SK-N-MC (cell line): Measurements from ENCODE around the gene FAM199X.

Experiments
- DNase-seq: peaks from one replicate; pipeline ENCODE4 v3.0.0-alpha.2; 2011; ENCODE audit warnings: low read depth, low spot score
- H3K27ac ChIP-seq: fragments of 200-600 bp; sonication (generic); 2 replicates; pipeline ENCODE4 v1.5.1; 2016; ENCODE audit warnings: mixed run types
- H3K36me3 ChIP-seq: fragments of 200-600 bp; sonication (generic); 2 replicates; pipeline ENCODE4 v1.6.1; 2017; ENCODE audit warnings: antibody characterized with exemption, low read length, mixed read lengths; ENCODE audit not compliant: insufficient read depth
- H3K4me3 ChIP-seq: fragments of 200-600 bp; sonication (generic); 2 replicates; pipeline ENCODE4 v1.5.1; 2016
- H3K9ac ChIP-seq: fragments of 200-600 bp; sonication (generic); 2 replicates; pipeline ENCODE4 v1.8.0; 2017; ENCODE audit warnings: mixed run types, mixed read lengths; ENCODE audit not compliant: insufficient read length
- H3K9me3 ChIP-seq: fragments of 200-600 bp; sonication (generic); 2 replicates; pipeline ENCODE4 v1.6.1; 2017; ENCODE audit warnings: low read depth, mild to moderate bottlenecking, antibody characterized with exemption, low read length, moderate library complexity, mixed read lengths
- EZH2 ChIP-seq: fragments of 200-600 bp; sonication (generic); IDR thresholded peaks from one replicate; pipeline ENCODE4 v1.6.1; 2017; ENCODE audit warnings: antibody characterized with exemption
- FOXP2 ChIP-seq: optimal IDR thresholded peaks from 2 replicates; pipeline ENCODE3; 2011; ENCODE audit warnings: mild to moderate bottlenecking, moderate library complexity; ENCODE audit not compliant: insufficient read depth; ENCODE audit errors: extremely low read length, control extremely low read depth
- POLR2AphosphoS5 ChIP-seq: IDR thresholded peaks from 2 replicates; pipeline ENCODE4 v1.6.1; 2012; ENCODE audit warnings: mild to moderate bottlenecking, low read depth, low read length, borderline replicate concordance

The FAM199X gene

DNA sequence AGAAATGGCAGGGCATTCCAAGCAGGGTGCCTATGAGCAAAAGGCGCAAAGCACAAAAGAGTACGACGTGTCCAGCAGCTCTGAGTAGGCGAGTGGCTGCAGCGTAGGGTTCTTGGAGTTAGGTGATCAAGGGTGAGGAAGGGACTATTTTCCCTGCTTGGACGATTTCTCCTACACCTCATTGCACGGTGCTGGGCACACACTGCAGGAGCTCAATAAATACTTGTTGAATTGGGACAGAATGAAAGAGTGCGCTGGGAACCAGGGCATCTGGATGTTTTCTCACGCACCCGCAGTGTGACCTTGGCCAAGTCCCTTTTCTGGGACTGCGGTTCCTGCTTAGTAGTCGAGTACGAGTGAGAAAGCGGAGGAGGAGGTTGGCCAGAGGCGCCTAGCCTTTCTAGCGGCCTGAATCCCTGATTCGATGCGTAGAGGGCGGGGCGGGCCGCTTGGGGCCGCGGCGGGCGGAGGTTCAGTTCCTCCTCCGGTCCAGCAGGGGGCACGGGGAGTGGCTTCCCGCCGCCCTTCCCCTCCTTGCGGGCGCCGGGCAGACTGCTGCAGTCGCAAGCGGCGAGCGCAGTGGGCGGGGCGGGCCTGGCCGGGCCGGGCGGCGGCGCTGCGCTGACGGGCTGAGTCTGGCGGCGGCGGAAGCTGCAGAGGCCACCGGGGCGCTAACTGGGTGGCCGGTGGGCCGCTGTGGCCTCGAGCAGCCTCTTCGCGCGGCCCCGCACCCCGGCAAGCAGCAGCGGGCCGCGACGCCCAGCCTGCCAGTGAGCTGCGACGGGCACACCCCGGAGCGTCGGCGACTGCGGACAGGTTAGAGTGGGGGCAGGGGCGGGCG lies at the start of gene FAM199X:
TSS of gene FAM199X (plus strand) at position 560 of the 841 bp plus-strand sequence. CDS start 333 bp downstream, outside the sequence.
- peak; percentile 49 for TF ChIP-seq POLR2AphosphoS5
- TF ChIP-seq EZH2 = no peak
- Histone ChIP-seq H3K9ac (peak within 1 kb of the TSS; percentile 68), H3K4me3 (peak within 1 kb of the TSS; percentile 81), H3K36me3 (no peaks in the 10 kb centered on the region), H3K27ac (no peak within 1 kb of the TSS), H3K9me3 (no peaks in the 10 kb centered on the region)
- DNase-seq = no peak

DNA sequence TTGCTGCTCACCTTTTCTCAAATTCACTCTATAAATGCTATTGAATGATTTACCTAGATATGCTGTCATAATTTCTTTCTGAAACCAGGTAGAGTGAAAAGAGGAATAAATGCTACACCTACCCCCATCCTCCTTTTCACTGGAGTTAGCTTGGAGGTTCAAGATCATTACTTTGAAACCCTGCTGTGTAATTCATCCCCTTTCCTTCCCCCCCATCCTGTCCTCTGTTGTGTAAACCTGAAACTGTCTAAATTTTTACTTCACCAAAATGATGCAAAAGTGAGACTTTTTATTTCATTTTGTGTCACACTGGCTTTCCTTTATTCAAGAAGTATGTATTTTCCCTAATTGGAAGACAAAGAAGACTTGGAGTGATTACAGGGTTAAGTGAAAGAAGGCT lies 48.5 kb upstream of the FAM199X start:
- no peak for TF ChIP-seq FOXP2
- no peak for TF ChIP-seq POLR2AphosphoS5
- no peak for TF ChIP-seq EZH2
- H3K36me3 ChIP-seq = no peaks in the 10 kb centered on the region
- no peak overlapping the region for H3K9ac ChIP-seq
- no peak overlapping the region for H3K27ac ChIP-seq
- H3K4me3 ChIP-seq = no peak overlapping the region
- H3K9me3 ChIP-seq = no peaks in the 10 kb centered on the region
- DNase-seq = no peak

DNA sequence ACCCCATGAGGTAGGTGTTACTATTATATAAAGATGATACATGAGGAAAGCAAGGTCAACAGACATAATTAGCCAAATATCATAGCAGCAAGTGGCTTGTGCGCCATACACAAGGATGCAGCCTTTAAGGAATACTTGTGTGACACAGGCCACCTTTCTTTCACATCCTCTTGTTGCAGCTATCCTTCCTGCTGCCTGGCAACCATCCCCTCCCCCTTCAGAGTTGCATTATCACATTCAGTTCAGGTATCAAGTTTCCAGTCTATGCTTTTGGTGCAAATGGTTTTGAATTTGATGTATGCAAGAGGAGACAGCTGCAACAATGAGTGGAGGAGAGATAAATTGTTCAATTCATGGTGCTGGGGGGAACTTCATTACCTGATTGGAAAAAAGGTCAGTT lies 47.5 kb upstream of the FAM199X start:
- H3K36me3 ChIP-seq = no peaks in the 10 kb centered on the region
- TF ChIP-seq POLR2AphosphoS5 (no peak), FOXP2 (no peak), EZH2 (no peak)
- H3K4me3 ChIP-seq = no peak overlapping the region
- no peak overlapping the region for H3K27ac ChIP-seq
- H3K9ac ChIP-seq = no peak overlapping the region
- no peaks in the 10 kb centered on the region for H3K9me3 ChIP-seq
- no peak for DNase-seq

- no peaks in the 10 kb centered on the region for H3K36me3 ChIP-seq
- TF ChIP-seq POLR2AphosphoS5 (no peak), FOXP2 (no peak), EZH2 (no peak)
- H3K9me3 ChIP-seq = no peaks in the 10 kb centered on the region
- H3K27ac ChIP-seq = no peak overlapping the region
- H3K9ac ChIP-seq = no peak overlapping the region
- H3K4me3 ChIP-seq = no peak overlapping the region
- DNase-seq = no peak
Measured at GRCh38 chrX:104122829-104123228, 43.4 kb upstream of the FAM199X start.

DNA sequence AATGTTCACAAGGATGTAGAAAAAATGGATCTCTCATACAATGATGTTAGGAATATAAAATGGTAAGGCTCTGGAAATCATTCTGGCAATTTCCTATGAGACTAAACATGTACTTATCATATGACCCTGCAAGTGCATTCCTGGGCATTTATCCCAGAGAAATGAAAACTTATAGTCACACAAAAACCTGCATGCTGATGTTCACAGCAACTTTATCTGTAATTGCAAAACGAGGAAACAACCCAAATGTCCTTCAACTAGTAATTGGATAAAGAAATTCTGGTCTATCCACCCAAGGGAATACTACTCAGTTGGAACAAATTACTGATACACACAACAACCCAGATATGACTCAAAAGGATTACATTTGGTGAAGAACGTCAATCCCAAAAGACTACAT lies 39.4 kb upstream of the FAM199X start:
- TF ChIP-seq EZH2 (no peak), POLR2AphosphoS5 (no peak), FOXP2 (no peak)

DNA sequence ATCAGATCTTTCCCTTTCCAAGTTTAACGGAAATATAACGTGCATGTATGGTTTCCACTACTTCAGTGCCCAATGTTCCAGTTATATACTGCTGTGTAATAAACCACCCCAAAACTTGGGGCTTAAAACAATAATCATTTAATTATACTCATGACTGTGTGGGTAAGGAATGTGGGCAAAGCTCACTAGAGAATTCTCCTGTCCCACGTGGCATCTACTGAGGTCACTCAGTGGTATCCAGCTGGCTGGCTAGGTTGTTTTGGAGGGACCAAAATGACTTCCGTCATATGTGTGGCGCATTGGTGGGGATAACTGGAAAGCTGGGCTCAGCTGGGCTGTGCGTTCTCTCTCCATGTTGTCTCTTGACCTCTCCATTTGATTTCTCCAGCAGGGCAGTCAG lies 35.4 kb upstream of the FAM199X start:
- Histone ChIP-seq H3K36me3 (no peaks in the 10 kb centered on the region), H3K9ac (no peak overlapping the region), H3K9me3 (no peaks in the 10 kb centered on the region), H3K27ac (no peak overlapping the region), H3K4me3 (no peak overlapping the region)
- DNase-seq = no peak
- no peak for TF ChIP-seq FOXP2
- TF ChIP-seq POLR2AphosphoS5 = no peak
- TF ChIP-seq EZH2 = no peak

More for the DNA sequence above, 39.4 kb upstream of the FAM199X start:
- H3K36me3 ChIP-seq = no peaks in the 10 kb centered on the region
- no peak overlapping the region for H3K9ac ChIP-seq
- no peak overlapping the region for H3K4me3 ChIP-seq
- H3K9me3 ChIP-seq = no peaks in the 10 kb centered on the region
- no peak for DNase-seq
- H3K27ac ChIP-seq = no peak overlapping the region

- DNase-seq = no peak
- no peak for TF ChIP-seq EZH2
- TF ChIP-seq POLR2AphosphoS5 = no peak
- no peak for TF ChIP-seq FOXP2
- no peak overlapping the region for H3K9ac ChIP-seq
- no peaks in the 10 kb centered on the region for H3K9me3 ChIP-seq
- no peak overlapping the region for H3K27ac ChIP-seq
- H3K36me3 ChIP-seq = no peaks in the 10 kb centered on the region
- no peak overlapping the region for H3K4me3 ChIP-seq
Measured at GRCh38 chrX:104134583-104135261, 31.5 kb upstream of the FAM199X start.

GRCh38 chrX:104135677-104136076 lies 30.6 kb upstream of the FAM199X start:
- no peak for DNase-seq
- Histone ChIP-seq H3K27ac (no peak overlapping the region), H3K4me3 (no peak overlapping the region), H3K9me3 (no peaks in the 10 kb centered on the region), H3K9ac (no peak overlapping the region), H3K36me3 (no peaks in the 10 kb centered on the region)
- no peak for TF ChIP-seq POLR2AphosphoS5
- TF ChIP-seq EZH2 = no peak
- no peak for TF ChIP-seq FOXP2

DNA sequence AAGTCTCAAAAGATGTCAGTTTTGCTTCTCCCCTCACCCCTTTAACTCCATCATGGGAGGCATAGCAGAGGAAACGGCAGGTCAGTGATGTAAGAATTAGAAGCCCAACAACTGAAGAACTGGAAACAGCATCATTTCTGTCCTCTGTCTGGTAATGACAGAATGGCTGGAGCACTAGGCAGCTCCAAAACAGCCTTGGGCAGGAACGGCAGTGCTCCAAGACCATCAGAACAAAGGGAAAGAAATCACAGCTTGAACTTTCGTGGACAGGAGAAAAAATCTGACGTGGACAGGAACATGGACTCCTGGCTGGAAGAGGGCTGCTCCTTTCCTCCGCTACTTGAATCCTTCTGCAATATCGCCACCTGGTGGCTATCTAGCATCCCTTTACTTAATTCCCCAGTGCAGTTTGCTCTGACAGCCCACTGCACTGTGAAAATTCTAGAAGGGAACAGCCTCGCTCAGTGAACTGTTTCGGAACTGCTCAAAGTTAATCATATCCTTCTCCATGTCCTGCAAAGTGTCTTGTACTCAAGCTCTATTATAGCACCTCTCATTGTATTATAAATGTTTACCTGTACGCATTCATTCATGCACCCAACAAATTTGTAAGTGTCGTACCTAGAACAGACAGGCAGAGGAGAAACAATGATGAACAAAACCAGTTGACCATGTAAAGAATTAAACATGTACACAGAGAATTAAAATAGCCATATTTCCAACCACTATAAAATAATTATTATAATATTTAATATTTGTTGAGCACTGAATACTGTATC lies 29.8 kb upstream of the FAM199X start:
- Histone ChIP-seq H3K27ac (no peak overlapping the region), H3K4me3 (0 out of 2 replicates have a peak overlapping the region, but pooled peaks have one; percentile 25), H3K36me3 (no peaks in the 10 kb centered on the region), H3K9me3 (no peaks in the 10 kb centered on the region), H3K9ac (no peak overlapping the region)
- TF ChIP-seq FOXP2 = no peak
- no peak for TF ChIP-seq POLR2AphosphoS5
- TF ChIP-seq EZH2 = no peak
- DNase-seq = peak; percentile 40
